Omental fat pad (tissue), 4 donors: Measurements from ENCODE around the gene HOXB1. TPM values are rescaled to one million over a fixed set of nuclear protein-coding genes. Genes with fewer than 3 reads are reported as not detected.

Source experiments
- ATAC-seq: fragments of 150-250 bp; one replicate; pipeline ENCODE4 v1.9.1; 2016; ENCODE audit warnings: mild to moderate bottlenecking, moderate library complexity; ENCODE audit not compliant: low FRiP score
- DNase-seq: peaks from one replicate; pipeline ENCODE4 v3.0.0-alpha.2; 2019; ENCODE audit warnings: low spot score
- CTCF ChIP-seq, 3 donors: fragments of 450-650 bp; IDR thresholded peaks; one replicate each; pipeline ENCODE4 v1.5.1; 2016 to 2017; ENCODE audit warnings: antibody characterized with exemption in 3 of 3, mild to moderate bottlenecking in 3 of 3, moderate library complexity in 2 of 3
- total RNA-seq, 4 donors: library from RNA; depleted of rRNA; stranded (reverse); fragments of >200 nt; gene quantifications; one replicate each; pipeline ENCODE4 v1.1.0, GENCODE V29; 2016

The HOXB1 gene
- total RNA-seq, 4 donors from 2014 or later = not detected

- no peak for TF ChIP-seq CTCF (IDR thresholded peaks at IDR 0.05)
- no peak for DNase-seq
- peak; percentile 55 for ATAC-seq
These were observed 13.7 kb upstream of the HOXB1 start for GRCh38 chr17:48544349-48545021.

- no peak for TF ChIP-seq CTCF (IDR thresholded peaks at IDR 0.05)
- DNase-seq = no peak
- ATAC-seq = no peak
These were observed 13.1 kb upstream of the HOXB1 start for GRCh38 chr17:48543854-48544348.

GRCh38 chr17:48543107-48543853 lies 12.5 kb upstream of the HOXB1 start:
- ATAC-seq (no peak), DNase-seq (no peak)
- no peak for TF ChIP-seq CTCF (IDR thresholded peaks at IDR 0.05)

- ATAC-seq = no peak
- DNase-seq = no peak
These were observed 11.9 kb upstream of the HOXB1 start for GRCh38 chr17:48542698-48543106.

GRCh38 chr17:48542114-48542656 lies 11.4 kb upstream of the HOXB1 start:
- ATAC-seq (no peak), DNase-seq (no peak)
- no peak for TF ChIP-seq CTCF (IDR thresholded peaks at IDR 0.05)

More at GRCh38 chr17:48542698-48543106, 11.9 kb upstream of the HOXB1 start:
- TF ChIP-seq CTCF (IDR thresholded peaks at IDR 0.05) = no peak

GRCh38 chr17:48541577-48542113 lies 10.8 kb upstream of the HOXB1 start:
- TF ChIP-seq CTCF (IDR thresholded peaks at IDR 0.05) = no peak
- ATAC-seq (no peak), DNase-seq (no peak)
